HG03342 (cell line): ENCODE results near the gene SPIB.

Experiments
- ATAC-seq: cut with Tn5 transposase; IDR thresholded peaks from one replicate; pipeline ENCODE4 v1.9.1; 2021; ENCODE audit warnings: mild to moderate bottlenecking, moderate library complexity; ENCODE audit not compliant: unreplicated experiment

Gene SPIB

GRCh38 chr19:50417111-50418081 lies 1.3 kb upstream of the SPIB start:
- no peak for ATAC-seq

- no peak for ATAC-seq
Measured at GRCh38 chr19:50419022-50419579, 363 bp downstream of the SPIB start.

GRCh38 chr19:50419580-50420035 lies 870 bp downstream of the SPIB start:
- ATAC-seq: no peak

GRCh38 chr19:50420127-50420526 lies 1.4 kb downstream of the SPIB start:
- no peak for ATAC-seq

GRCh38 chr19:50420808-50421207 lies 2.1 kb downstream of the SPIB start:
- no peak for ATAC-seq

- no peak for ATAC-seq
Measured at GRCh38 chr19:50422397-50423278, 3.9 kb downstream of the SPIB start.

- no peak for ATAC-seq
Measured at GRCh38 chr19:50423279-50424113, 4.8 kb downstream of the SPIB start.

GRCh38 chr19:50425581-50425980 lies 6.8 kb downstream of the SPIB start:
- ATAC-seq: no peak

GRCh38 chr19:50427318-50427925 lies 8.7 kb downstream of the SPIB start:
- ATAC-seq: no peak

- no peak for ATAC-seq
Measured at GRCh38 chr19:50427997-50428425, 9.3 kb downstream of the SPIB start.

GRCh38 chr19:50428772-50429463 lies 10.2 kb downstream of the SPIB start:
- no peak for ATAC-seq

- no peak for ATAC-seq
Measured at GRCh38 chr19:50430888-50431342, 12.2 kb downstream of the SPIB start.

GRCh38 chr19:50431343-50432220 lies 12.8 kb downstream of the SPIB start:
- ATAC-seq: peak; percentile 68

- ATAC-seq: peak; percentile 2
Measured at GRCh38 chr19:50432221-50433028, 13.7 kb downstream of the SPIB start, which contains the start of gene MYBPC2. Gene MYBPC2 (plus strand): TSS chr19:50432892. CDS start chr19:50432954, 62 bp downstream.

- no peak for ATAC-seq
Measured at GRCh38 chr19:50433201-50434180, 14.8 kb downstream of the SPIB start.

- no peak for ATAC-seq
Measured at GRCh38 chr19:50434525-50434924, 15.8 kb downstream of the SPIB start.
